ENCODE data around the gene LPIN1. TPM values are rescaled to one million over a fixed set of nuclear protein-coding genes. Genes with fewer than 3 reads are reported as not detected.
A peak's percentile ranks its signal among the peaks of the same experiment; 100 is the strongest.

The LPIN1 gene
- polyA plus RNA-seq, 2 donors: 25.5 to 65.4 TPM

- Histone ChIP-seq H3K27me3 (ENCODE audit: control insufficient read depth in 1 of 2, insufficient read depth in 2 of 2, low read length in 2 of 2) (no peaks in the 10 kb centered on the region), H3K9me3 (ENCODE audit: control insufficient read depth in 2 of 2, insufficient read depth in 1 of 2, low read depth in 1 of 2, low read length in 1 of 2) (no peaks in the 10 kb centered on the region), H3K4me3 (ENCODE audit: low read depth in 1 of 2, low read length in 2 of 2) (peak overlapping the region; percentile 32 to 70), H3K36me3 (ENCODE audit: control insufficient read depth in 2 of 2, insufficient read depth in 2 of 2, low read length in 1 of 2) (peaks cover 0 to 3% of the 10 kb centered on the region in 2 donors), H3K4me1 (ENCODE audit: control insufficient read depth in 2 of 2, insufficient read depth in 2 of 2, low read length in 1 of 2) (peaks cover 7 to 26% of the 10 kb centered on the region in 2 donors), H3K27ac (ENCODE audit: low read depth in 2 of 2, low read length in 1 of 2) (no peak overlapping the region)
- WGBS, 2 donors: 73% methylated on average over 13 of the region's 13 CpGs
Observed at GRCh38 chr2:11749646-11750349, 3.4 kb downstream of the LPIN1 start.

GRCh38 chr2:11750422-11750821, 4.0 kb downstream of the LPIN1 start:
- no peaks in the 10 kb centered on the region for H3K9me3 ChIP-seq (ENCODE audit: control insufficient read depth in 2 of 2, insufficient read depth in 1 of 2, low read depth in 1 of 2, low read length in 1 of 2)
- H3K4me3 ChIP-seq (ENCODE audit: low read depth in 1 of 2, low read length in 2 of 2): peak overlapping the region; percentile 10 to 70
- peaks cover 7 to 24% of the 10 kb centered on the region in 2 donors for H3K4me1 ChIP-seq (ENCODE audit: control insufficient read depth in 2 of 2, insufficient read depth in 2 of 2, low read length in 1 of 2)
- H3K27me3 ChIP-seq (ENCODE audit: control insufficient read depth in 1 of 2, insufficient read depth in 2 of 2, low read length in 2 of 2): no peaks in the 10 kb centered on the region
- peaks cover 0 to 3% of the 10 kb centered on the region in 2 donors for H3K36me3 ChIP-seq (ENCODE audit: control insufficient read depth in 2 of 2, insufficient read depth in 2 of 2, low read length in 1 of 2)
- 45 to 58% methylated on average over 5 of the region's 5 CpGs for WGBS, 2 donors
- peak overlapping the region; percentile 40 to 67 for H3K27ac ChIP-seq (ENCODE audit: low read depth in 2 of 2, low read length in 1 of 2)

- H3K36me3 ChIP-seq (ENCODE audit: control insufficient read depth in 2 of 2, insufficient read depth in 2 of 2, low read length in 1 of 2): peaks cover 0 to 3% of the 10 kb centered on the region in 2 donors
- no peaks in the 10 kb centered on the region for H3K27me3 ChIP-seq (ENCODE audit: control insufficient read depth in 1 of 2, insufficient read depth in 2 of 2, low read length in 2 of 2)
- H3K9me3 ChIP-seq (ENCODE audit: control insufficient read depth in 2 of 2, insufficient read depth in 1 of 2, low read depth in 1 of 2, low read length in 1 of 2): no peaks in the 10 kb centered on the region
- H3K4me3 ChIP-seq (ENCODE audit: low read depth in 1 of 2, low read length in 2 of 2): peak overlapping the region; percentile 10 to 70
- H3K4me1 ChIP-seq (ENCODE audit: control insufficient read depth in 2 of 2, insufficient read depth in 2 of 2, low read length in 1 of 2): peaks cover 6 to 22% of the 10 kb centered on the region in 2 donors
- H3K27ac ChIP-seq (ENCODE audit: low read depth in 2 of 2, low read length in 1 of 2): peak overlapping the region; percentile 27 to 67
- WGBS, 2 donors: 41 to 42% methylated on average over 7 of the region's 7 CpGs
Observed at GRCh38 chr2:11750917-11751316, 4.5 kb downstream of the LPIN1 start.

- peaks cover 3 to 18% of the 10 kb centered on the region in 2 donors for H3K4me1 ChIP-seq (ENCODE audit: control insufficient read depth in 2 of 2, insufficient read depth in 2 of 2, low read length in 1 of 2)
- 76 to 82% methylated on average over 8 of the region's 8 CpGs for WGBS, 2 donors
- H3K4me3 ChIP-seq (ENCODE audit: low read depth in 1 of 2, low read length in 2 of 2): no peak overlapping the region
Observed at GRCh38 chr2:11752906-11753305, 6.5 kb downstream of the LPIN1 start.

GRCh38 chr2:11753452-11753885, 7.0 kb downstream of the LPIN1 start:
- peaks cover 0 to 16% of the 10 kb centered on the region in 2 donors for H3K4me1 ChIP-seq (ENCODE audit: control insufficient read depth in 2 of 2, insufficient read depth in 2 of 2, low read length in 1 of 2)
- H3K36me3 ChIP-seq (ENCODE audit: control insufficient read depth in 2 of 2, insufficient read depth in 2 of 2, low read length in 1 of 2): peaks cover 0 to 3% of the 10 kb centered on the region in 2 donors
- H3K9me3 ChIP-seq (ENCODE audit: control insufficient read depth in 2 of 2, insufficient read depth in 1 of 2, low read depth in 1 of 2, low read length in 1 of 2): no peaks in the 10 kb centered on the region
- no peaks in the 10 kb centered on the region for H3K27me3 ChIP-seq (ENCODE audit: control insufficient read depth in 1 of 2, insufficient read depth in 2 of 2, low read length in 2 of 2)
- no peak overlapping the region for H3K4me3 ChIP-seq (ENCODE audit: low read depth in 1 of 2, low read length in 2 of 2)
- WGBS, 2 donors: 10 to 21% methylated on average over 5 of the region's 5 CpGs
- peak overlapping the region; percentile 78 to 84 for H3K27ac ChIP-seq (ENCODE audit: low read depth in 2 of 2, low read length in 1 of 2)

More at GRCh38 chr2:11752906-11753305, 6.5 kb downstream of the LPIN1 start:
- peak overlapping the region; percentile 58 to 78 for H3K27ac ChIP-seq (ENCODE audit: low read depth in 2 of 2, low read length in 1 of 2)
- no peaks in the 10 kb centered on the region for H3K27me3 ChIP-seq (ENCODE audit: control insufficient read depth in 1 of 2, insufficient read depth in 2 of 2, low read length in 2 of 2)
- H3K36me3 ChIP-seq (ENCODE audit: control insufficient read depth in 2 of 2, insufficient read depth in 2 of 2, low read length in 1 of 2): peaks cover 0 to 3% of the 10 kb centered on the region in 2 donors
- H3K9me3 ChIP-seq (ENCODE audit: control insufficient read depth in 2 of 2, insufficient read depth in 1 of 2, low read depth in 1 of 2, low read length in 1 of 2): no peaks in the 10 kb centered on the region

GRCh38 chr2:11753886-11754699, 7.7 kb downstream of the LPIN1 start:
- peaks cover 0 to 16% of the 10 kb centered on the region in 2 donors for H3K4me1 ChIP-seq (ENCODE audit: control insufficient read depth in 2 of 2, insufficient read depth in 2 of 2, low read length in 1 of 2)
- H3K9me3 ChIP-seq (ENCODE audit: control insufficient read depth in 2 of 2, insufficient read depth in 1 of 2, low read depth in 1 of 2, low read length in 1 of 2): no peaks in the 10 kb centered on the region
- H3K36me3 ChIP-seq (ENCODE audit: control insufficient read depth in 2 of 2, insufficient read depth in 2 of 2, low read length in 1 of 2): peaks cover 0 to 3% of the 10 kb centered on the region in 2 donors
- no peaks in the 10 kb centered on the region for H3K27me3 ChIP-seq (ENCODE audit: control insufficient read depth in 1 of 2, insufficient read depth in 2 of 2, low read length in 2 of 2)
- H3K27ac ChIP-seq (ENCODE audit: low read depth in 2 of 2, low read length in 1 of 2): peak overlapping the region; percentile 78 to 84
- peak overlapping the region; percentile 7 to 21 for H3K4me3 ChIP-seq (ENCODE audit: low read depth in 1 of 2, low read length in 2 of 2)
- 23 to 24% methylated on average over 15 of the region's 15 CpGs for WGBS, 2 donors

- Histone ChIP-seq H3K4me1 (ENCODE audit: control insufficient read depth in 2 of 2, insufficient read depth in 2 of 2, low read length in 1 of 2) (peaks cover 0 to 11% of the 10 kb centered on the region in 2 donors), H3K36me3 (ENCODE audit: control insufficient read depth in 2 of 2, insufficient read depth in 2 of 2, low read length in 1 of 2) (no peaks in the 10 kb centered on the region), H3K27me3 (ENCODE audit: control insufficient read depth in 1 of 2, insufficient read depth in 2 of 2, low read length in 2 of 2) (no peaks in the 10 kb centered on the region), H3K4me3 (ENCODE audit: low read depth in 1 of 2, low read length in 2 of 2) (no peak overlapping the region), H3K9me3 (ENCODE audit: control insufficient read depth in 2 of 2, insufficient read depth in 1 of 2, low read depth in 1 of 2, low read length in 1 of 2) (no peaks in the 10 kb centered on the region), H3K27ac (ENCODE audit: low read depth in 2 of 2, low read length in 1 of 2) (peak overlapping the region; percentile 69 to 78)
- WGBS, 2 donors: 51 to 88% methylated on average over 2 of the region's 2 CpGs
Observed at GRCh38 chr2:11754700-11755015, 8.2 kb downstream of the LPIN1 start.

GRCh38 chr2:11757101-11757500, 10.7 kb downstream of the LPIN1 start:
- Histone ChIP-seq H3K4me1 (ENCODE audit: control insufficient read depth in 2 of 2, insufficient read depth in 2 of 2, low read length in 1 of 2) (peaks cover 0 to 11% of the 10 kb centered on the region in 2 donors), H3K27ac (ENCODE audit: low read depth in 2 of 2, low read length in 1 of 2) (no peak overlapping the region), H3K36me3 (ENCODE audit: control insufficient read depth in 2 of 2, insufficient read depth in 2 of 2, low read length in 1 of 2) (no peaks in the 10 kb centered on the region), H3K9me3 (ENCODE audit: control insufficient read depth in 2 of 2, insufficient read depth in 1 of 2, low read depth in 1 of 2, low read length in 1 of 2) (no peaks in the 10 kb centered on the region), H3K27me3 (ENCODE audit: control insufficient read depth in 1 of 2, insufficient read depth in 2 of 2, low read length in 2 of 2) (no peaks in the 10 kb centered on the region), H3K4me3 (ENCODE audit: low read depth in 1 of 2, low read length in 2 of 2) (no peak overlapping the region)
- 71 to 75% methylated on average over 4 of the region's 4 CpGs for WGBS, 2 donors

- no peak overlapping the region for H3K27ac ChIP-seq (ENCODE audit: low read depth in 2 of 2, low read length in 1 of 2)
- H3K4me1 ChIP-seq (ENCODE audit: control insufficient read depth in 2 of 2, insufficient read depth in 2 of 2, low read length in 1 of 2): peaks cover 0 to 14% of the 10 kb centered on the region in 2 donors
- H3K27me3 ChIP-seq (ENCODE audit: control insufficient read depth in 1 of 2, insufficient read depth in 2 of 2, low read length in 2 of 2): no peaks in the 10 kb centered on the region
- no peaks in the 10 kb centered on the region for H3K9me3 ChIP-seq (ENCODE audit: control insufficient read depth in 2 of 2, insufficient read depth in 1 of 2, low read depth in 1 of 2, low read length in 1 of 2)
- no peak overlapping the region for H3K4me3 ChIP-seq (ENCODE audit: low read depth in 1 of 2, low read length in 2 of 2)
- peaks cover 0 to 3% of the 10 kb centered on the region in 2 donors for H3K36me3 ChIP-seq (ENCODE audit: control insufficient read depth in 2 of 2, insufficient read depth in 2 of 2, low read length in 1 of 2)
- WGBS, 2 donors: 96 to 98% methylated on average over 4 of the region's 4 CpGs
Observed at GRCh38 chr2:11758187-11758586, 11.8 kb downstream of the LPIN1 start.

All from esophagus (tissue), 2 donors.